DMS 273 treated with DMSO at 0.1 percent for 48 hours (cell line): ENCODE data around the gene REV3L.
A peak's percentile ranks its signal among the peaks of the same experiment; 100 is the strongest.
"Not testable (repeated sequence)": the region's sequence is repeated elsewhere in the genome, so short reads cannot be mapped to it uniquely, and the experiment has no call there.

Experiments
- DNase-seq: peaks from one replicate; lab custom pipeline; 2025; lab: John Stamatoyannopoulos, UW

Gene REV3L

DNA sequence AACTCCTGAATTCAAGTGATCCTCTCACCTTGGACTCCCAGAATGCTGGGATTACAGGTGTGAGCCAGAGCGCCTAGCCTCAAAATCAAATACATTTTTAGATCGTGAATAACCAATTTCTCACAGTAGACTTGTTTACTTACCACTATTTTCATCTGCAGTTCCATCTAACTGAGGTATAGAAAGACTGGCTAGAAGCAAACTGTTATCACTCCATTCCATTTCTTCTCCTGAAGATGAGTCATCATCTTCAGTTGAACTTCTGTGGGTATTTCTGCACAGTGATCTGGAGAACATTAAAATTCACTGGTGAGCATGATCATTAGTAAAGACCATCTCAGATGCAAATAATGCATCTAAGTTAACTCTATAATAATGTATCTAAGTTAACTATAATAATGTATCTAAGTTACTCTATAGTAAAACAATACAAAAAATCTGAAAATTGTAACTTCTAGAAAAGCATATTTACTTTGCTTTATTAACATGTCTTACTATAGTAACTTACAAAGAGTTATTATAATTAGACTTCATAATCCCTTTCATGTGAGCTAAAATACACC is 105.4 kb downstream of the REV3L start:
- no peak for DNase-seq

- DNase-seq = no peak
Observed at GRCh38 chr6:111367393-111368088, 115.5 kb downstream of the REV3L start.

- DNase-seq = peak; percentile 7
Observed at GRCh38 chr6:111361648-111362047, 121.4 kb downstream of the REV3L start.

DNA sequence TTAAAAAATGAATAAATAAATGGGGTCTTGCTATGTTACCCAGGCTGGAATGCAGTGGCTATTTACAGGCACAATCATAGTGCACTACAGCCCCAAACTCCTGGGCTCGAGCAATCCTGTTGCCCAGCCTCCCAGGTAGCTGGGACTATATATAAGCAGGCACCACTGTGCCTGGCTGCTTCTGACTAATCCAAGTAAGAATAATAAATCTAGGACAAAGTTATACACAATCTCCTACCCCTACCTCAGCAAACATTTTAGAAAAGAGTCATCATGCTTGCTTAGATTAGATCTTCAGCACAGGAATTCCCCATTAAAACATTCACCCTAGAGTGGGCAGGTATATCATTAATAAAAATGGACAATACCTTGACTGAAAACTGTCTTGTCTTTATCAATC is 124.6 kb downstream of the REV3L start:
- no peak for DNase-seq

GRCh38 chr6:111357705-111358104 is 125.3 kb downstream of the REV3L start:
- DNase-seq = no peak

DNA sequence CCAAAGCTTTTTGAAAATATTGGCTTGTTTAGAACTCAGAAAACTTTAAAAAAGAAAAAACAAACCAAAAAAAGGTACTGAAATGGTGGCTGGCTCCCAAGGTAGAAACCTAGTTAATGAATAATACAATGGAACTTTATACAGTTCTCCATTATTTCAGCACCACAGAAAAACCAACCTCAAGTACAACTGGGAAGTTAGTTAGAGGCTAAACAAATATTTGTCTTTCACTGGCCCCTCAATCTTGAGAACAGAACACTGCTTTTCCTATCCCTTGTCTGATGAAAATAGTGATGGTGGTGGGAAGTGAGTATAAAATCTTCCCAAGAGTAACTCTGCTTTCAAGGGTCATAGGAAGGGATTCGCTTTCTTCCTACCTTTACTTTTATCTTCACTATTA is 126.5 kb downstream of the REV3L start:
- DNase-seq = no peak

DNA sequence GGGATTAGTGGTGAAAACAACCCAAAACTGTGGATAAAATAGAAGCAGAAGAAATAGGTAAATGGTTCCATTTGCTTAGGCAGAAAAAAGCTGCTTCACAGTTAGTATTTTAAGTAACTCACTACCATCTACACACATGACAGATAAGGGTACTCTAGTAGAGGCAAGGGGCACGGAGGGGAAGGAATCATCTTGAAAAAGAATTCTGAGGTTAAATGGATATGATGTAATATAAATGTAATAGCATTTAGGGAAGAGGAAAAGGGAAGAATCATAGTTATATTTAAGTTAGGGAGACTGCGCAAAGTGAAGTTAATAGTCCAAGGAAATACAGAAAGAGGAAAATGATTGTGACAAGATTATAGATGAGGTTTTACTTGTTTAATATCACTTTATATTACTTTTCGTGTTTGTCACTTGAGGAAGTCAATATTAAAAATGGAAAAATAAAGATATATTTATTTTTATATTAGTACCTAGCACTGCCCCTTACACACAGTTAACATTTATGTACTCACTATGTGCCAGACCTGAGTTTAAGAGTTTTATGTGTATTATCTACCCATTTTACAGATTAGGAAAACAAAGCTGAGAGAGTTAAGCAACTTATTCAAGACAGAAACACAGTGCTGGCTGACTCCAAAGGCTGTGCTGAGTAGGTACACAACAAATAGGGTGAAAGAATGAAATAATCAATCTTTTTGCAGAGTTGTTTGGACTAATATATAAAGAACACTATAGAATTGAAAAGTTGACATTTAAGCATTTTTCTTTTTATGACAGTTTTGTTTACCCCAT is 128.1 kb downstream of the REV3L start:
- no peak for DNase-seq

- no peak for DNase-seq
Observed at GRCh38 chr6:111353912-111354462, 129.0 kb downstream of the REV3L start.

- DNase-seq = no peak
Observed at GRCh38 chr6:111347589-111347988, 135.4 kb downstream of the REV3L start.

- DNase-seq = no peak
Observed at GRCh38 chr6:111342913-111343312, 140.1 kb downstream of the REV3L start.

GRCh38 chr6:111339294-111339693 is 143.7 kb downstream of the REV3L start:
- no peak for DNase-seq

DNA sequence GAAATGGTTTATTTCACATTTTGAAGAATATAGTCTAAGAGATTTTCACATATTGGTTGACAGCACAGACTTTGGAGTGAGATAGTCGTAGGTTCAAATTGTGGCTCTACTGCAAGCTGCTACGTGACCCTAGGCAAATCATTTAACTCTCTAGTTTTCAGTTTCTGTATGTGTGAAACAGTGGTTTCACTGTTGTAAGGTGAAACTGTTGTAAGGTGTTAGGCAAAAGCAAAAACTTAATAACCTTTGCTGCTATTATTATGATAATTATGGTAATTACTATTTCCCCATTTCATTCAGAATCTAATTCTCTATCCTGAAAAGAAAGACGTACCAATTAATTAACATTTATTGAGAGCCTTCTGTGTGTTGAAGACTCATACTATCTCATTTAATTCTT is 144.2 kb downstream of the REV3L start:
- DNase-seq = no peak

GRCh38 chr6:111337829-111338236 is 145.2 kb downstream of the REV3L start:
- no peak for DNase-seq

- DNase-seq = no peak
Observed at GRCh38 chr6:111329882-111330633, 153.0 kb downstream of the REV3L start.

GRCh38 chr6:111326563-111326962 is 156.5 kb downstream of the REV3L start:
- no peak for DNase-seq

DNA sequence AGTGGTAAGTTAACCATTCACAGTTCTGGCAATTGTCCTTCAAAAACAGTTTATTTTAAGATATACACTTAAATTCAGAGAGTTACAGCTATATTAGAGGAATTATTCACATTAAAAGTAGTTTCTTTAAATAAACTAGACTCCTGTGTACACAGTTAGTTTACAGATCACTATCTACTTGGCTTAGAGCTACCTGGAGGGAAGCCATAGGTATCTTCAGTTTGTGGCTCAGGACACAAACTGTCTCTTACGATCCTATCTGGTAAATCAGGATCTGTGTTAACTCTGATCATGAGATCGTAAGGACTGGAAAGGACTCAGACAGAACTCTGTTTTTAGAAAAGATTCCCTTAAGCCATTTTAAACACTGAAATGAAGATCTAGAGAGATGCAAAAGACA is 160.9 kb downstream of the REV3L start:
- no peak for DNase-seq

- not testable (repeated sequence) for DNase-seq
Observed at GRCh38 chr6:111307950-111308349, 175.1 kb downstream of the REV3L start.

DNA sequence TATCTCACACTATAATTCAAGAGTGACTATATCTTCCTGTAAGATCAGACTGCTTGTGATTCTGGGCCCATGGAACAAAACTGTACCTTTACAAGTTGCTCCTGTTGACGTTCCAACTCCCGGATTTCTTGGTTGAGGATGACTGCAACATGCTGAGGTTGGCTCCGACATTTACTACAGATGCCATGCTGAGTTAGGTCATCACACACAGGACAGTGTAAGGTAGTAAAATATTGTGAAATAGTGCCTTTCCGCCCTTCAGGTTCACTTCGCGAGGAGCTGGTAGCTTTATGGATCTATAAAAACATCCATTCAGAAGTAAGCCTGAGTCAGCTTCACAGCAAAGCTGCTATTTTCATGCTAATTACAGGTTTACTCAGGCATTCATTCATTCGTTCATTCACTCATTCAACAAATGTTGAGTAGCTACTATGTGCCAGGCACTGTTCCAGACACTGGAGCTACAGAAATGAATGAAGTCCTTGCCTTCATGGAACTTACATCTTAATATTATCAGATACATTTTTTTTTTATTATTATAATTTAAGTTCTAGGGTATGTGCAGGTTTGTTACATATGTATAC is 175.7 kb downstream of the REV3L start:
- DNase-seq = no peak

DNA sequence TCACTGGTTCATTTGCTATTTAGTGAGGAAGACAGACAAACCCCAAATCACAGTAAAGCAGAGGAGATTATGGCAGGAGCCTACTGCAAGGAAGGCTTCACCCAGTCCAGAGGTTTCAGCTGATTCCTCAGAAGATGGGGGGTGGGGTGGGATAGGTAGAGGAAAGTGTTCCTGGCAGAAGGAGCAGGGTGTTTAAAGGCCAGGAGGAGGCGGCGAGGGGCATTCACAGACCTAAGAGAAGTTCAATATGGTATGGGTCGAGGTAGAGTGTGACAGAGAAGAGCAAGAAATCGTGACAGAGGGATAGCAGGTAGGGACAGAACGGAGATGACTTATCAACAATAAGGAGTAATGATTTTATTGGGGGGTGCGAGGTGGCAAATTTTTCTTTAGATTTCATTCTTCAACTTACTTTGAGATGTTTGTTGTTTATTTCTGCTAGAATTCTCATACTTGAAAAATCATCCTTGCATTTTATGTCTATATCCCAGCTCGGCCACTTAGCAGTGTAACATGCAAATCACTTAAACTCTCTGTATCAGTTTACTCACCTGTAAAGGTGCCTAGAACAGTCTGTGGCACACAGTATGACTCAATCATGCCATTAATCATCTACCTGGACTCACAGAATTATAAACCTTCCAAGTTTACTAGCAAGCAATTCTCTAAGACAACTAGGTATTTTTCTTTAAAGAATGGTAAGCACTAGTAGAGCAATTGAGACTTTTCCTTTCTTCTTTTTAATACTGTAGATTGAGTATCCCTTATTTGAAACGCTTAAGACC is 176.7 kb downstream of the REV3L start:
- no peak for DNase-seq

- DNase-seq = no peak
Observed at GRCh38 chr6:111301946-111302345, 181.1 kb downstream of the REV3L start.
